ENCODE measurements around the gene ANKRD27.

Gene ANKRD27

DNA sequence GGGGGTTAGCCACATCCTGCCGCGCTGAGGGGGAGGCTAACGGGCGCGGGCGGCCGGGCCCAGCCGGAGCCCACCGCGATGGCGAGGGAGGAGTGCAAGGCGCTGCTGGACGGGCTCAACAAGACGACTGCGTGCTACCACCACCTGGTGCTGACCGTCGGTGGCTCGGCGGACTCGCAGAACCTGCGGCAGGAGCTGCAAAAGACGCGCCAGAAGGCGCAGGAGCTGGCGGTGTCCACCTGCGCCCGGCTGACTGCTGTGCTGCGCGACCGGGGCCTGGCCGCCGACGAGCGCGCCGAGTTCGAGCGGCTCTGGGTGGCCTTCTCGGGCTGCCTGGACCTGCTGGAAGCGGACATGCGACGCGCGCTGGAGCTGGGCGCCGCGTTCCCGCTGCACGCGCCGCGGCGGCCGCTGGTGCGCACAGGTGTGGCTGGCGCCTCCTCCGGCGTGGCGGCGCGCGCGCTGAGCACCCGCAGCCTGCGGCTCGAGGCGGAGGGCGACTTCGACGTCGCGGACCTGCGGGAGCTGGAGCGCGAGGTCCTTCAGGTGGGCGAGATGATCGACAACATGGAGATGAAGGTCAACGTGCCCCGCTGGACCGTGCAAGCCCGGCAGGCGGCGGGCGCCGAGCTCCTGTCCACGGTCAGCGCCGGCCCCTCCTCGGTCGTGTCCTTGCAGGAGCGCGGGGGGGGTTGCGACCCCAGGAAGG is 1.4 kb upstream of the ANKRD27 start:
- peak in 1 of 2 donors; percentile 56 for DNase-seq
- Histone ChIP-seq H2BK120ac (ENCODE audit: insufficient read depth, low read length, poor library complexity) (no peak overlapping the region), H3K79me1 (ENCODE audit: low read length) (peaks cover 5% of the 10 kb centered on the region), H3K27ac (ENCODE audit: low read depth, low read length) (no peak overlapping the region), H3K4me2 (ENCODE audit: low read length) (peak overlapping the region; percentile 93), H2AFZ (ENCODE audit: insufficient read depth, low read length, poor library complexity) (peak overlapping the region; percentile 52), H2BK5ac (ENCODE audit: low read depth, low read length, poor library complexity) (no peak overlapping the region), H3K14ac (ENCODE audit: low read length) (no peak overlapping the region), H3K4me1 (ENCODE audit: control insufficient read depth in 1 of 2, insufficient read depth in 2 of 2, low read length in 2 of 2) (peaks cover 14 to 17% of the 10 kb centered on the region in 2 experiments), H3K79me2 (ENCODE audit: control insufficient read depth, insufficient read depth, low read length, poor library complexity) (peaks cover 12% of the 10 kb centered on the region), H3K4ac (ENCODE audit: low read depth, low read length) (no peak overlapping the region), H2BK12ac (ENCODE audit: low read length) (no peak overlapping the region), H2AK5ac (ENCODE audit: low read length) (no peak overlapping the region), H4K8ac (ENCODE audit: low read depth, low read length) (no peak overlapping the region), H3K18ac (ENCODE audit: low read length) (no peak overlapping the region), H3K9ac (ENCODE audit: low read length) (no peak overlapping the region), H3K9me3 (ENCODE audit: insufficient read depth, low read depth, low read length) (peaks cover 3% of the 10 kb centered on the region), H3K4me3 (ENCODE audit: low read depth, low read length) (peak overlapping the region; percentile 13), H4K91ac (ENCODE audit: low read depth, low read length) (no peak overlapping the region), H4K12ac (ENCODE audit: low read depth, low read length) (no peak overlapping the region), H3K27me3 (ENCODE audit: insufficient read depth, low read length) (peaks cover 21% of the 10 kb centered on the region), H3K23ac (ENCODE audit: low read length) (no peak overlapping the region), H3K36me3 (ENCODE audit: control insufficient read depth in 1 of 2, insufficient read depth in 2 of 2, low read length in 2 of 2) (no peaks in the 10 kb centered on the region)
- WGBS (ENCODE audit: extremely low coverage, insufficient coverage, insufficient read length): no CpG with 5 or more reads among the region's 93 CpGs

- no peak within 1 kb of the TSS for H3K23ac ChIP-seq (ENCODE audit: low read length)
- peak within 1 kb of the TSS; percentile 91 for H3K4me3 ChIP-seq (ENCODE audit: low read depth, low read length)
- H2AFZ ChIP-seq (ENCODE audit: insufficient read depth, low read length, poor library complexity): peak within 1 kb of the TSS; percentile 90
- peak within 1 kb of the TSS; percentile 81 for H3K9ac ChIP-seq (ENCODE audit: low read length)
- no peak within 1 kb of the TSS for H2BK12ac ChIP-seq (ENCODE audit: low read length)
- H3K79me1 ChIP-seq (ENCODE audit: low read length): peaks cover 5% of the 10 kb centered on the region
- H3K4ac ChIP-seq (ENCODE audit: low read depth, low read length): peak within 1 kb of the TSS; percentile 88
- peak within 1 kb of the TSS; percentile 91 for H4K8ac ChIP-seq (ENCODE audit: low read depth, low read length)
- no peak within 1 kb of the TSS for H2AK5ac ChIP-seq (ENCODE audit: low read length)
- no peak within 1 kb of the TSS for H2BK5ac ChIP-seq (ENCODE audit: low read depth, low read length, poor library complexity)
- no peak within 1 kb of the TSS for H3K27ac ChIP-seq (ENCODE audit: low read depth, low read length)
- no peaks in the 10 kb centered on the region for H3K36me3 ChIP-seq (ENCODE audit: control insufficient read depth in 1 of 2, insufficient read depth in 2 of 2, low read length in 2 of 2)
- H2BK120ac ChIP-seq (ENCODE audit: insufficient read depth, low read length, poor library complexity): peak within 1 kb of the TSS; percentile 47
- peak within 1 kb of the TSS; percentile 90 for H3K14ac ChIP-seq (ENCODE audit: low read length)
- H4K12ac ChIP-seq (ENCODE audit: low read depth, low read length): peak within 1 kb of the TSS; percentile 70
- peak within 1 kb of the TSS; percentile 93 for H3K4me2 ChIP-seq (ENCODE audit: low read length)
- H3K4me1 ChIP-seq (ENCODE audit: control insufficient read depth in 1 of 2, insufficient read depth in 2 of 2, low read length in 2 of 2): peaks cover 14 to 17% of the 10 kb centered on the region in 2 experiments
- peaks cover 21% of the 10 kb centered on the region for H3K27me3 ChIP-seq (ENCODE audit: insufficient read depth, low read length)
- DNase-seq: peak; percentile 54 to 71
- peaks cover 12% of the 10 kb centered on the region for H3K79me2 ChIP-seq (ENCODE audit: control insufficient read depth, insufficient read depth, low read length, poor library complexity)
- peak within 1 kb of the TSS; percentile 63 for H4K91ac ChIP-seq (ENCODE audit: low read depth, low read length)
- peak within 1 kb of the TSS; percentile 90 for H3K18ac ChIP-seq (ENCODE audit: low read length)
- WGBS (ENCODE audit: extremely low coverage, insufficient coverage, insufficient read length): no CpG with 5 or more reads among the region's 53 CpGs
- H3K9me3 ChIP-seq (ENCODE audit: insufficient read depth, low read depth, low read length): peaks cover 3% of the 10 kb centered on the region
Observed at GRCh38 chr19:32675720-32676185, 773 bp upstream of the ANKRD27 start, which contains the start of gene RGS9BP. Gene RGS9BP (plus strand): TSS chr19:32675848. CDS start chr19:32676264, 416 bp downstream.

GRCh38 chr19:32674153-32674930 is 638 bp downstream of the ANKRD27 start:
- peak overlapping the region; percentile 91 for H4K8ac ChIP-seq (ENCODE audit: low read depth, low read length)
- H3K36me3 ChIP-seq (ENCODE audit: control insufficient read depth in 1 of 2, insufficient read depth in 2 of 2, low read length in 2 of 2): no peaks in the 10 kb centered on the region
- H2BK12ac ChIP-seq (ENCODE audit: low read length): peak overlapping the region; percentile 54
- peaks cover 14 to 17% of the 10 kb centered on the region in 2 experiments for H3K4me1 ChIP-seq (ENCODE audit: control insufficient read depth in 1 of 2, insufficient read depth in 2 of 2, low read length in 2 of 2)
- H3K27me3 ChIP-seq (ENCODE audit: insufficient read depth, low read length): peaks cover 21% of the 10 kb centered on the region
- peaks cover 5% of the 10 kb centered on the region for H3K79me1 ChIP-seq (ENCODE audit: low read length)
- H3K14ac ChIP-seq (ENCODE audit: low read length): peak overlapping the region; percentile 90
- peak overlapping the region; percentile 91 for H3K4me3 ChIP-seq (ENCODE audit: low read depth, low read length)
- peak overlapping the region; percentile 47 for H2BK120ac ChIP-seq (ENCODE audit: insufficient read depth, low read length, poor library complexity)
- H3K27ac ChIP-seq (ENCODE audit: low read depth, low read length): no peak overlapping the region
- peak overlapping the region; percentile 70 for H4K12ac ChIP-seq (ENCODE audit: low read depth, low read length)
- no peak overlapping the region for H3K23ac ChIP-seq (ENCODE audit: low read length)
- H3K18ac ChIP-seq (ENCODE audit: low read length): peak overlapping the region; percentile 90
- H4K91ac ChIP-seq (ENCODE audit: low read depth, low read length): peak overlapping the region; percentile 63
- H2AFZ ChIP-seq (ENCODE audit: insufficient read depth, low read length, poor library complexity): peak overlapping the region; percentile 86
- peaks cover 12% of the 10 kb centered on the region for H3K79me2 ChIP-seq (ENCODE audit: control insufficient read depth, insufficient read depth, low read length, poor library complexity)
- peak overlapping the region; percentile 71 for H3K9ac ChIP-seq (ENCODE audit: low read length)
- no peak overlapping the region for H2BK5ac ChIP-seq (ENCODE audit: low read depth, low read length, poor library complexity)
- H3K4ac ChIP-seq (ENCODE audit: low read depth, low read length): peak overlapping the region; percentile 97
- H2AK5ac ChIP-seq (ENCODE audit: low read length): peak overlapping the region; percentile 68
- DNase-seq: no peak
- no CpG with 5 or more reads among the region's 67 CpGs for WGBS (ENCODE audit: extremely low coverage, insufficient coverage, insufficient read length)
- peak overlapping the region; percentile 81 for H3K4me2 ChIP-seq (ENCODE audit: low read length)
- peaks cover 3% of the 10 kb centered on the region for H3K9me3 ChIP-seq (ENCODE audit: insufficient read depth, low read depth, low read length)

DNA sequence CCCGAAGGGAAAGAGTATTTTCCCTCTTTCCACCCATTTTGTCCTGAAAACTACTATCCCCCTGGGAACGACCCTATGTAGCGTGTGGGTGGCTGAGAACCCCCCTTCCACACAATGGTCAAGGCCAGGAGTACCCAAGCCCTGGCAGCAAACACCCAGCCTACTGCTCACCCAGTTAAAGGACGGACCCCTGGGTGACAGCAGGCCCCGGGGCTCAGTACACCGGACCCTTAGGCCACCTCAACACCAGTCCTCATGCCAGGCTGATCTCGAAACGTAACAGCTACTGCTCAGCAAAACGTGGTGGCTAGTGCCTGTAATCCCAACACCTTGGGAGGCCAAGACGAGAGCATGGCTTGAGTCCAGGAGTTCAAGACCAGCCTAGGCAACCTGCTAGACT is 1.4 kb downstream of the ANKRD27 start:
- no peak overlapping the region for H2BK120ac ChIP-seq (ENCODE audit: insufficient read depth, low read length, poor library complexity)
- peaks cover 21% of the 10 kb centered on the region for H3K27me3 ChIP-seq (ENCODE audit: insufficient read depth, low read length)
- H2BK5ac ChIP-seq (ENCODE audit: low read depth, low read length, poor library complexity): no peak overlapping the region
- H3K27ac ChIP-seq (ENCODE audit: low read depth, low read length): no peak overlapping the region
- H3K79me2 ChIP-seq (ENCODE audit: control insufficient read depth, insufficient read depth, low read length, poor library complexity): peaks cover 12% of the 10 kb centered on the region
- H3K9ac ChIP-seq (ENCODE audit: low read length): no peak overlapping the region
- H3K23ac ChIP-seq (ENCODE audit: low read length): no peak overlapping the region
- H3K18ac ChIP-seq (ENCODE audit: low read length): peak overlapping the region; percentile 79
- no peak overlapping the region for H4K12ac ChIP-seq (ENCODE audit: low read depth, low read length)
- no CpG with 5 or more reads among the region's 10 CpGs for WGBS (ENCODE audit: extremely low coverage, insufficient coverage, insufficient read length)
- peaks cover 3% of the 10 kb centered on the region for H3K9me3 ChIP-seq (ENCODE audit: insufficient read depth, low read depth, low read length)
- H3K79me1 ChIP-seq (ENCODE audit: low read length): peaks cover 5% of the 10 kb centered on the region
- H3K4me3 ChIP-seq (ENCODE audit: low read depth, low read length): no peak overlapping the region
- no peak for DNase-seq
- peak overlapping the region; percentile 57 for H3K4ac ChIP-seq (ENCODE audit: low read depth, low read length)
- no peak overlapping the region for H3K4me2 ChIP-seq (ENCODE audit: low read length)
- peak overlapping the region; percentile 50 for H2AFZ ChIP-seq (ENCODE audit: insufficient read depth, low read length, poor library complexity)
- peaks cover 14 to 17% of the 10 kb centered on the region in 2 experiments for H3K4me1 ChIP-seq (ENCODE audit: control insufficient read depth in 1 of 2, insufficient read depth in 2 of 2, low read length in 2 of 2)
- H3K36me3 ChIP-seq (ENCODE audit: control insufficient read depth in 1 of 2, insufficient read depth in 2 of 2, low read length in 2 of 2): no peaks in the 10 kb centered on the region
- H3K14ac ChIP-seq (ENCODE audit: low read length): no peak overlapping the region
- no peak overlapping the region for H4K91ac ChIP-seq (ENCODE audit: low read depth, low read length)
- no peak overlapping the region for H2AK5ac ChIP-seq (ENCODE audit: low read length)
- no peak overlapping the region for H2BK12ac ChIP-seq (ENCODE audit: low read length)
- H4K8ac ChIP-seq (ENCODE audit: low read depth, low read length): no peak overlapping the region

Measured in trophoblast cell (in vitro differentiated cells and primary cell).